ENCODE data around the gene GBP1. TPM values are rescaled to one million over a fixed set of nuclear protein-coding genes. Genes with fewer than 3 reads are reported as not detected.

The GBP1 gene
- total RNA-seq, 1 experiment from 2014 or later: 0.15 TPM

- intact Hi-C loops (cut with micrococcal nuclease): no loop called here
Observed at GRCh38 chr1:89051955-89052312, 13.1 kb downstream of the GBP1 start.

More at GRCh38 chr1:89051955-89052312, 13.1 kb downstream of the GBP1 start:
- BruUV-seq (replicated peaks): no TSS peak
- RAD21 ChIA-PET (ENCODE audit: low non-redundant PET in 1 of 2, low total read pairs in 2 of 2, uncharacterized antibody in 2 of 2, unreplicated experiment in 2 of 2): no interaction called here
- H3K4me2 ChIP-seq (ENCODE audit: low read length): no peak overlapping the region
- no peak for ATAC-seq
- H3K36me3 ChIP-seq (ENCODE audit: control insufficient read depth in 1 of 2, insufficient read depth in 2 of 2, low read length in 2 of 2): no peaks in the 10 kb centered on the region
- TF ChIP-seq ELF1 (IDR thresholded peaks at IDR 0.05; ENCODE audit: borderline replicate concordance, low read depth): no peak
- TF ChIP-seq CTCF (IDR thresholded peaks at IDR 0.05 in 2 of 3, conservative IDR thresholded peaks at IDR 0.05 in 1 of 3; ENCODE audit: borderline replicate concordance in 1 of 3, insufficient read depth in 1 of 3, low read depth in 2 of 3, low read length in 2 of 3): no peak
- no peak for TF ChIP-seq CEBPB (IDR thresholded peaks at IDR 0.05; ENCODE audit: low read depth)
- no peak for TF ChIP-seq CBX3 (IDR thresholded peaks at IDR 0.05; ENCODE audit: low read depth)
- TF ChIP-seq ZNF274 (IDR thresholded peaks at IDR 0.05; ENCODE audit: low read depth, low read length): no peak
- no peak for TF ChIP-seq EGR1 (IDR thresholded peaks at IDR 0.05; ENCODE audit: low read depth)
- TF ChIP-seq MAX (IDR thresholded peaks at IDR 0.05): no peak
- TF ChIP-seq RAD21 (IDR thresholded peaks at IDR 0.05; ENCODE audit: low read depth): no peak
- TF ChIP-seq FOSL1 (IDR thresholded peaks at IDR 0.05; ENCODE audit: low read depth): no peak
- TF ChIP-seq SP1 (IDR thresholded peaks at IDR 0.05; ENCODE audit: low read depth): no peak
- TF ChIP-seq YY1 (IDR thresholded peaks at IDR 0.05; ENCODE audit: extremely low read depth, insufficient replicate concordance, low read depth, low read length): no peak
- no peak for TF ChIP-seq JUND (IDR thresholded peaks at IDR 0.05)
- TF ChIP-seq ATF3 (IDR thresholded peaks at IDR 0.05): no peak
- no peak for TF ChIP-seq ZFX (IDR thresholded peaks at IDR 0.05)
- no peak for TF ChIP-seq EZH2 (IDR thresholded peaks at IDR 0.05)
- TF ChIP-seq EZH2phosphoT487 (IDR thresholded peaks at IDR 0.05; ENCODE audit: borderline replicate concordance): no peak
- no peaks in the 10 kb centered on the region for H3K4me1 ChIP-seq (ENCODE audit: control insufficient read depth in 1 of 2, insufficient read depth in 2 of 2, low read length in 2 of 2)
- H3K27ac ChIP-seq (ENCODE audit: low read depth, low read length): no peak overlapping the region
- no peak overlapping the region for H2AFZ ChIP-seq (ENCODE audit: low read depth, low read length, poor library complexity, severe bottlenecking)
- no peaks in the 10 kb centered on the region for H3K9me2 ChIP-seq (ENCODE audit: insufficient read depth)
- DNase-seq (ENCODE audit: low read depth, low spot score): no peak
- POLR2A ChIA-PET: no interaction called here
- no peaks in the 10 kb centered on the region for H3K27me3 ChIP-seq (ENCODE audit: insufficient read depth, low read length)
- CTCF ChIA-PET: no interaction called here
- H3K9me3 ChIP-seq (ENCODE audit: control insufficient read depth in 1 of 2, insufficient read depth in 1 of 2, low read depth in 1 of 2, low read length in 2 of 2): no peaks in the 10 kb centered on the region
- no peaks in the 10 kb centered on the region for H3K79me2 ChIP-seq (ENCODE audit: insufficient read depth, low read length)
- H3K4me3 ChIP-seq (replicated peaks in 1 of 2; ENCODE audit: low read depth in 1 of 2, low read length in 2 of 2): no peak overlapping the region
- no peaks in the 10 kb centered on the region for H4K20me1 ChIP-seq (ENCODE audit: insufficient read depth)
- H3K9ac ChIP-seq (ENCODE audit: low read length): no peak overlapping the region

Measured in HCT116 (cell line).